NB4 (cell line): ENCODE data around the gene TMEM30A.

Experiments used
- CTCF ChIP-seq: IDR thresholded peaks from one replicate; pipeline ENCODE4 v1.5.1; 2012; ENCODE audit warnings: low read depth, low read length
- MAX ChIP-seq: IDR thresholded peaks from 2 replicates; pipeline ENCODE4 v1.6.1; 2011; ENCODE audit warnings: low read depth, low read length
- MYC ChIP-seq: IDR thresholded peaks from 2 replicates; pipeline ENCODE4 v1.6.1; 2011; ENCODE audit warnings: low read depth, low read length
- POLR2A ChIP-seq: IDR thresholded peaks from 2 replicates; pipeline ENCODE4 v1.6.1; 2011; ENCODE audit warnings: mild to moderate bottlenecking; ENCODE audit not compliant: insufficient read length; ENCODE audit errors: extremely low read depth

GRCh38 chr6:75333676-75334200, 49.1 kb upstream of the TMEM30A start:
- TF ChIP-seq POLR2A (no peak), CTCF (no peak), MYC (no peak), MAX (no peak)
